Upper lobe of left lung (tissue), 4 donors: ENCODE measurements around the gene PAH.

Experiments
- POLR2AphosphoS5 ChIP-seq, 2 donors: sonication (generic); formaldehyde crosslinking; IDR thresholded peaks; one replicate each; pipeline ENCODE4 v1.5.1; 2017; ENCODE audit warnings: antibody characterized with exemption in 2 of 2
- TF ChIP-seq, protein P1 (sequence below), 6 experiments: fragments of 450-650 bp in 4 of 6; fragments of 200-600 bp in 2 of 6; sonication (generic) in 2 of 6; IDR thresholded peaks; one replicate each; pipeline ENCODE4 v1.5.1; 2016 to 2019; ENCODE audit warnings: antibody characterized with exemption in 6 of 6

DNA sequence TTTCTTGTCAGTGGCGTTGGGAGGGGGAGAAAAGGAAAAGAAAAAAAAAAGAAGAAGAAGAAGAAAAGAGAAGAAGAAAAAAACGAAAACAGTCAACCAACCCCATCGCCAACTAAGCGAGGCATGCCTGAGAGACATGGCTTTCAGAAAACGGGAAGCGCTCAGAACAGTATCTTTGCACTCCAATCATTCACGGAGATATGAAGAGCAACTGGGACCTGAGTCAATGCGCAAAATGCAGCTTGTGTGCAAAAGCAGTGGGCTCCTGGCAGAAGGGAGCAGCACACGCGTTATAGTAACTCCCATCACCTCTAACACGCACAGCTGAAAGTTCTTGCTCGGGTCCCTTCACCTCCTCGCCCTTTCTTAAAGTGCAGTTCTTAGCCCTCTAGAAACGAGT is 42.3 kb upstream of the PAH start:
- TF ChIP-seq, protein P1, sequence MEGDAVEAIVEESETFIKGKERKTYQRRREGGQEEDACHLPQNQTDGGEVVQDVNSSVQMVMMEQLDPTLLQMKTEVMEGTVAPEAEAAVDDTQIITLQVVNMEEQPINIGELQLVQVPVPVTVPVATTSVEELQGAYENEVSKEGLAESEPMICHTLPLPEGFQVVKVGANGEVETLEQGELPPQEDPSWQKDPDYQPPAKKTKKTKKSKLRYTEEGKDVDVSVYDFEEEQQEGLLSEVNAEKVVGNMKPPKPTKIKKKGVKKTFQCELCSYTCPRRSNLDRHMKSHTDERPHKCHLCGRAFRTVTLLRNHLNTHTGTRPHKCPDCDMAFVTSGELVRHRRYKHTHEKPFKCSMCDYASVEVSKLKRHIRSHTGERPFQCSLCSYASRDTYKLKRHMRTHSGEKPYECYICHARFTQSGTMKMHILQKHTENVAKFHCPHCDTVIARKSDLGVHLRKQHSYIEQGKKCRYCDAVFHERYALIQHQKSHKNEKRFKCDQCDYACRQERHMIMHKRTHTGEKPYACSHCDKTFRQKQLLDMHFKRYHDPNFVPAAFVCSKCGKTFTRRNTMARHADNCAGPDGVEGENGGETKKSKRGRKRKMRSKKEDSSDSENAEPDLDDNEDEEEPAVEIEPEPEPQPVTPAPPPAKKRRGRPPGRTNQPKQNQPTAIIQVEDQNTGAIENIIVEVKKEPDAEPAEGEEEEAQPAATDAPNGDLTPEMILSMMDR (IDR thresholded peaks at IDR 0.05), result no peak
- no peak for TF ChIP-seq POLR2AphosphoS5 (IDR thresholded peaks at IDR 0.05)
